Adipose tissue (tissue), 3 donors: Measurements from ENCODE around the gene FNBP1L. TPM values are rescaled to one million over a fixed set of nuclear protein-coding genes. Genes with fewer than 3 reads are reported as not detected.
"Not testable (repeated sequence)": the region's sequence is repeated elsewhere in the genome, so short reads cannot be mapped to it uniquely, and the experiment has no call there.

ENCODE experiments used
- H3K27ac ChIP-seq: one replicate; pipeline ENCODE4 v1.5.1; 2013; ENCODE audit warnings: low read depth, low read length
- WGBS, 3 donors: extraction: QIAGEN DNeasy Blood & Tissue Kit; methylation state at CpG; one replicate each; pipeline ENCODE4 v1.1.7; 2013; 5-methylcytosine and 5-hydroxymethylcytosine counted together
- polyA plus RNA-seq, 3 donors: library from polyadenylated mRNA; stranded (reverse); fragments of 200-250 nt; gene quantifications; one replicate each; pipeline ENCODE4 v1.2.3, GENCODE V29; 2013
- donor health status: healthy with polysubstance abuse.
- donor health status: Bipolar disorder and iron deficiency.
- donor health status: healthy.

Gene FNBP1L
- polyA plus RNA-seq, 3 donors: 11.5 to 13.6 (median 12.7) TPM

DNA sequence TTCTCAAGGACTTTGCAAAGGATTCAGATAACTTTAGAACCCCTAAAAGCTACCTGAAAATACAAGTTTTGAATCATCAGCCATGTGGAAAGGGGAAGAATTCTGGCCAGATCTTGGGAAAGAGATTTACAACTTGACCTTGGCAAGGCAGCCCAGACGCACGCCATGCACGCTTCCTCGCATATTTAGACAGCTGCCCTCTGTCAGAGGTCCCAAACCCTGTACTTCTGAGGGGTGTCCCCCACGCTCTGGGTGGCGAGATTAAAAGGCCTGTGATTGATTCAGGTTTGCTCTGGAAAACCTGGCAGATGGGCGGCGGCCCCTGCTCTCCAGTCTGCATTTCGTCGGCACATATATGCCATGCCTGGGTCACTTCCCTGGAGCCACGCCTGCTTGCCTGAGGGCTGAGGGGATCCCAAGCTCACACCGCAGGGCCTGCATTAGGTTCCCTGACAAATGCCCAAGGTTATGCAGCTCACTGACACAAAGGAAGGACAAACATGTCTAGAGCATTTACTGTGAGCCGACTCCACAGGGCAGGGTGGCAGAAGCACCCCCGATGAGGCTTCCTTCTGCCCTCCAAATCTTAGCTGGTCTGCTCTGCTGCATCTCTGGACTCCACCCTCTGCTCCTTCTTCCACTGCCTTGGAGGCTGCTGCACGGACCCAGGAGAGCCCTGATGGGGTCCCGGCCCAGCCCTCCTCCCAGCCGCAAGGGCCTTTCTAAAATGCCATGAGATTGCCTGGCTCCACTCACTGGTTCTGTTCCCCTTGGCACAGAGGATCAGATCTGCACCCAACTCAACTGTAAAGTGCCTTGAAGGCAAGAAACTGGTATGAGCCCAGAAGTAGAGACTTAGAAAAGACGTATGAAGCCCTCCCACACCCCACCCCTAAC, 129.9 kb downstream of the FNBP1L start:
- 58 to 84% (median 83%) methylated on average over 18 of the region's 18 CpGs for WGBS, 3 donors
- H3K27ac ChIP-seq: no peak overlapping the region

DNA sequence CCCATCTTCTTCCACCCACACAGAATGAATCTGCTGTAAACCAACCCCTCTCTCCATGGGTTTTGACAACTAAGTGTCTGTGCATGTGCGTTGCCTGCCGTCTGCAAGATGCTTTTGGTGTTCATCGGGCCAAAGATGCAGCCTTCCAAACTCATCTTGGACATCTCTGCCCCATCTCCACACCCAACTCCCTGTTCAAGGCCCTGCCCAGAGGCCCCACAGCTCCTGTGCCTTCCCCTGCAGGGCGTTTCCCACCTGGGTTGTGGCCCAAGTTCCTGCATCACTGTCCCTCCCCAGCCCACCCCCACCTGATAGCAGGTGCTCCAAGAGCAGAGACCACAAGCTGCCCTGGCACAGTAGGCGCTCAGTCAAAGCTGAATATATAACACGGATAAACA, 130.5 kb downstream of the FNBP1L start:
- WGBS, 3 donors: 95 to 97% (median 96%) methylated on average over 6 of the region's 6 CpGs
- H3K27ac ChIP-seq: no peak overlapping the region

DNA sequence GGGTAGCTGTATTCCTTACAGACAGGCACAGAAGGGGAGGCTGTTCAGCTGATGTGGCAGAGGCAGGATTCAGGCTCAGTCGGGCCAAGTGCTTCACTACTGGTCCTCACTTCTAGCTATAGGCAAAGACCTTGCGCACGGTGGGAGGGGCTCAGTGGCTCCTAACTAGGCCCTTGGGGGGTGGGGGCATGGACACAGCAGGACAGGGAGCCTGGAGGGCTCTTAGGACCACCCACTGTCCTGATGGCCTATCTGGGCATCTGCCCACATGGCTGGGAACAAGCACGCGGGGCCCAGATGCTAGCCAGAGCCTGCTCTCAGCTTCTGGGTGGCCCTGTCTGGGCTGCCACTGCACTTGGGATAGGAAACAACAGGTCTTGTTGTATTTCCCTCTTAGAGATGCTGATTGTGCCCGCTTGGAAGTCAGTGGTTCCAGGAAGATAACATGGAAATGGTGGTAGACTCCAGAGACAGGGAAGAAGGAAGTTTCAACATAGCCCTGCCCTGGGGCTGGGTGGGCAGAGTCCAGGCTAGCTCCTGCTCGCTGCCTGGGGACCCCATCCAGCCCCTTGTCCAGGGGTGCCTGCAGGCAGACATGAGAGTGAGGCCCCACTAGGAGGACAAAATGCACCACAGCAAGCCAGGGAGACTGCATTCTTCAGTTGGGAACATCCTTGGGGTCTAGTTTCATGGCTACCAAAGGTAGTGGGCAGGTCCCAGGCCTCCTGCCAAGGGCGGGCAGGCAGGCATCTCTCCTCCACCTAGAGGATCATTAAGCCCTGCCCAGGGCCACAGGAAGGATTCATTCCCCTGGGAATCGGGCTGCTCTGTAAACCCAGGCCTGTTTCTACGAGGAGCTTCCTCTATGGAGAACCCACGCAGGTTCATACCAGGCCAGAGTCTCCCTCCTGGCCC, 131.2 kb downstream of the FNBP1L start:
- H3K27ac ChIP-seq: no peak overlapping the region
- 91 to 93% (median 93%) methylated on average over 11 of the region's 11 CpGs for WGBS, 3 donors

DNA sequence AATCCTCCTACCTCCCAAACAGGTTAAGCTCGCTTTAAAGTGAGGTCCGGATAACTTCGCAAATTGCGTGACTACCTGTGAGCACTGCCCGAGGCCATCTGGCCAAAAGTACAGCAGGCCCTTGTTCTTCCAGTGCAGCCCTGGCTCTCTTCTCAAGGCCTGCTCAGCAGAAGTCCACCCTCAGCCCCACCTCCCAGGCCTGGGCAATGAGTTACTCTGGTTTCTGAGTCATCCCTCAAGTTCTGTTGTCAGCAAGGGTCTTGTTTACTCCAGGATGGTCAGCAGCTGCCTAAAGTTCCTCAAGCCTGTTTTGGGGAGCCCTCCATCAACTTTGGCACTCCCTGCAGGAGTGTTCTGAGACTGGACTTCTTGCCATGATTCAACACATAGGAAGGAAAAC, 132.0 kb downstream of the FNBP1L start:
- H3K27ac ChIP-seq: no peak overlapping the region
- 58 to 87% (median 74%) methylated on average over 5 of the region's 5 CpGs for WGBS, 3 donors

DNA sequence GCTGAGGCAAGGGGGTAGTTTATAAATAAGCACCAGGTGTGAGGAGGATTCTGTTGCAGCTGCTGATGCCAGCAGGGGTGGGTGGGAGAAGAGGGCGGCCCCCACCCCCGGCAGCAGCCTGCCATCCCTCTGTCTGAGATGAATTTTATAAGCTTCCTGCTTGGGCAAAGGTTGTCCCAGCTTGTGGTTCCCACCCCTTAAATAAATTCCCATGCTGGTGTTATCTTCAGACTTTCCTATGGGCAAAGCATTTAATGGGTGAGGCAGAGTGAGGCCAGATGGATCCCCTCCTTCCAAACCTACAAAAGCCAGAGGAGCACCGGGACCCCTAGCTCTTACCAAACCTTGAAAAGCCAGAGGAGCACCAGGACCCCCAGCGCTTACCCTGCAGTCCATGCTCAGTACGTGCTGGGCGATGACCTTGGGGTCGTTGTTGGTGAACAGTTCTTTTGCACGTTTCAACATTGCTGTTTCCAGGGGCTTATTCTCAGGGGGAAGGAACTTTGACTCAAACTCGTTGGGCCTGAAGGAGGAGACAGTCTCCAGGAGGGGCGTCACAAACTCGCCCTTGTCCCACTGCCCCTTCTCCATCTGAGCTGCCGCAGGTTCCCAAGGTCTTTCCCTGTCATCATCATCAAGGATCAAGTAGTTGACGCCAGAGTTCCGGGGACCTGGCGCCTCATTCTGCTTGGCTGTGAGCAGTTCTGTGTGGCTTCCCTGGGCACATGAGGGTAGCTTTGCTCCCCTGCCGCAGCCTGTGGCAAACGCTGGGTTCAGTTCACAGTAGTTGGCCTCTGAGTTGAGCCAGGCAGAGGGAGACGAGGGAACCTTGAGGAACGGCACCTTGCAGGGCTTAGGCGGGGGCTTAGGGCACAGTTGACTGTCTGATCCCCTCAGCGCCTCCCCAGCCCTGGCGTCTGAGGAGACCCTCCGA, 134.3 kb downstream of the FNBP1L start:
- WGBS, 3 donors: 80 to 91% (median 85%) methylated on average over 23 of the region's 23 CpGs
- H3K27ac ChIP-seq: no peak overlapping the region

DNA sequence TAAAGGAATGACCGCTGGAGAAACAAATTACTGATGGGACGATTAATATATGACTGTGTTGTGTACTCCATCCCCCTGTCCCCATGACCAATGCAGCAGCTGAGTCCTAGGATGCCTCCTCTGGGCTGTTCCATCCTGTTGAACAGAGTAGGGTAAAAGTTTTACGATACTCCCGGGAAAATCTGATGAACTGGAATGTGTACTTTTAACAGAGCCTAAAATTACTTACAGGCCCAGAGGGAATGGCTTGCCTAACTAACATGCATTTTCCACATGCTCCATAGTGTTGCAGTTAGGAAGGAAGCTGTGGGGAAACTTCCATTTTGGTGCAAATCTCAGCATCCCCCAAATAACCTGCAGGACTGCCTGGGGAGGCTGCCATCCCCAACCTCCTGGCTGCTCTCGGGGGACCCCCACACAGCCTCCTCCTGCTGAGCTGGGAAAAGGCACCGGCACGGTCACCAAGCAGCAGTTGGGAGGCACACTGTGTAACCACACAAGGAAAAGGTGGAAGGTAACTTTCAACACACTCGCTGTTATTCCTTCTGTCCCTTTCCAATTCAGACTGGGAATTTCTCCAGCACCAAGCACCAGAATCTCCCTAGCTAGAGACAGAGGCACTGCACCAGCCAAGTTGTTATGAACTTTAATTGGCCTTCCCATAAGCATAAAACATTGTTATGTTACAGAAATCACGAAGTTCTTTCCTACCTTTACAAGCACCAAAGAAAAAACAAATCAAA, 136.5 kb downstream of the FNBP1L start:
- H3K27ac ChIP-seq: peak overlapping the region; percentile 11
- WGBS, 3 donors: 24 to 61% (median 47%) methylated on average over 9 of the region's 9 CpGs

DNA sequence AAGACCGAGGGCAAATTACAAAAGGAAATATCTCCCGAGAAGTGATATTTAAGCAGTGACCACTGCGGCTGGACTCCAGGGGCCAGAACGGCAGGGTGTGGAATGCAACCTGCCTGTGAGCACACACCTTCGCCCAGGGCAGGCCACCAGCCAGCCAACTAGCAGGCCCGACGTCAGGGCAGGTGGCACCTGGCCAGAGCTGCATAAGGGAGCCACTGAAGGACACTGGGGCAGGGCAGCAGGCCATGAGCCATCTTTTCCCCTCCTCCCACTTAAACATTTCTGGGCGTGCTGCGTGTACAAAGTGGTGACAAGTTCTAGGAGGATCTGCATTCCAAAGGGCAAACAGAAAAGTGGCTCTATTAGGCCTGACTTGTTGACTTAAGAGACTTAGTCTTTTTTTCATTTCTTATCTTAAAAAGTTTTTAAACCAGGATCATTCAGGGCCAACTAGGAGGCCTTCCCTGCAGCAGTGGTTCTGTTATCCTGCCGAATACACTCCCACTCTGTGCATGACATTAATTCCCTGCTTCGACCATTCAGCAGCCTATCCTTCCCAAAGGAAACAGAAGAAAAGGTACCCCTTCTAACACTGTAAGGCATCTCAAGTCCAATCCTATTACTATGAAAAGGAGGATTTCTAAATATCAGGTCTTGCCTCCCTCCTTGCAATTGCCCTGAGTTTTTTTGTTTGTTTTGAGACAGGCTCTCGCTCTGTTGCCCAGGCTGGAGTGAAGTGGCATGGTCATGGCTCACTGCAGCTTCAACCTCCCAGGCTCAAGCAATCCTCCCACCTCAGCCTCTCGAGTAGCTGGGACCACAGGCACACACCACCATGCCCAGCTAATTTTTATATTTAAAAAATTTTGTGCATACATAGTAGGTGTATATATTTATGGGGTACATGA, 137.4 kb downstream of the FNBP1L start:
- 28 to 64% (median 53%) methylated on average over 13 of the region's 13 CpGs for WGBS, 3 donors
- no peak overlapping the region for H3K27ac ChIP-seq

DNA sequence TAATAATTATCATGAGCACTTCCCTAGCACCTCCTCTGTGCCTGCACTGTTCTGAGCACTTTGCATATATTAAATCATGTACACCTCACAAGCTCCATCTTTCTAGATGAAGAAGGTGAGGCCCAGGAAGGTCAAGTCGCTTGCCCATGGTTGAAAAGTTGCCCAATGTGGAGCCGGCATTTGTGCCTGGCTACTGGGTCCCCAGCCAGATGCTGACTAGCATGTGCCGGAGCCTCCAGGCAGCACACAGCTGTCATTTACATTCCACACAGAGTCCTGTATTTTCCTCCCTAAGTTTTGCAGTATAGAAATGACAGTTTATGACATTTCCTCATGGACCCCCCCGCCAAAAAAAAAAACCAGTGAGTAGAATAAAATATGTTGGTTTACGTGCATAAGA, 139.4 kb downstream of the FNBP1L start:
- H3K27ac ChIP-seq: no peak overlapping the region
- 83 to 90% (median 84%) methylated on average over 5 of the region's 5 CpGs for WGBS, 3 donors

DNA sequence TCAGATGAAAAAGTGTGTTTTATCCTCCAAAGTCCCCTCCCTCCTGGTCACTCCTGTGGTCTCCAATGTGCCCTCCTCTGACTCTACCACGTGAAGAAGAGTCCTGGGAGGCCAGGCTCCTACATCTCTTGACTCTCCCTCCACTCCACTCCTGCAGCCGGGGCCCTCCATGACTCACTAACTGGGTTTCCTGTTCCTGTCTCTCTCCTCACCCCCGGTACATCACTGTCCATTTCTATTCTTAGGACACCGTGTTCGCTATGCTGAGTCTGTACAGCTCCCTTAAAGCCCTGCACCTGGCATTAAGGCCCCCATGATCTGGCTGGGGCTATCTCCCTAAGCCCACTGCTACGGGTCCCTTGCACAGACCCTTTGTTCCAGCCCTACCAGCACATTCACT, 140.3 kb downstream of the FNBP1L start:
- WGBS, 3 donors: 39 to 78% (median 51%) methylated on average over 6 of the region's 6 CpGs
- H3K27ac ChIP-seq: no peak overlapping the region

DNA sequence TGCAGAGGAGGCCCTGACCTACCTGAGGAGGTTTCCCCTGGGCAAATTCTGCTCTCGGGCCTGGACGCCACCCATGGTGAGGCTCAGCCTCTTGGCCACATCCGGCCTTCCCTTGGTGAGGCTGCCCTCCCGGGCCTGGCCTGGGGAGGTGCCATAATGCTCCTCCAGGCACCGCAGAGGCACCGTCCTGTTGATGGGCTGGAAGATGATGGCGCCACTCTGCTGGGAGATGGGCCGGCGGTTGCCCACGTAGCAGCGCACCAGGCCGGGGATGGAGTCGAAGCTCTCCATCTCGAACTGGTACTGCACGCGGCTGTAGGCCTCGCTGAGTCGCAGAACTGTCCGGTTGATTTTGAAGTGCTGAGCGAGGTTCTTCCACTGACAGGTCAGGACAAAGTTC, 141.0 kb downstream of the FNBP1L start:
- no peak overlapping the region for H3K27ac ChIP-seq
- WGBS, 3 donors: 96 to 99% (median 97%) methylated on average over 20 of the region's 20 CpGs

DNA sequence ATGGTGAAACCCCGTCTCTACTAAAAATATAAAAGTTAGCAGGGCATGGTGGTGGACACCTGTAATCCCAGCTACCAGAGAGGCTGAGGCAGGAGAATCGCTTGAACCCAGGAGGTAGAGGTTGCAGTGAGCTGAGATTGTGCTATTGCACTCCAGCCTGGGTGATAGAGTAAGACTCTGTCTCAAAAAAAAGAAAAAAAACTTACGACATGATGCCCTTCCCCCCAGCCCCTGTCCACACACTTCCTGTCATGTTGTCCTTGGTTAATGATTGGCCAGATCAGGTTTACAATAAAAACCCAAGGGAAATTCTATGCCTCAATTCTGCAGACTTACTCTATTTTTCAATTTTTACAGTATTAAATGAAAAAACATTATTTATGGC, 143.4 kb downstream of the FNBP1L start:
- not testable (repeated sequence) for H3K27ac ChIP-seq
- WGBS, 3 donors: 51 to 69% (median 68%) methylated on average over 3 of the region's 3 CpGs

DNA sequence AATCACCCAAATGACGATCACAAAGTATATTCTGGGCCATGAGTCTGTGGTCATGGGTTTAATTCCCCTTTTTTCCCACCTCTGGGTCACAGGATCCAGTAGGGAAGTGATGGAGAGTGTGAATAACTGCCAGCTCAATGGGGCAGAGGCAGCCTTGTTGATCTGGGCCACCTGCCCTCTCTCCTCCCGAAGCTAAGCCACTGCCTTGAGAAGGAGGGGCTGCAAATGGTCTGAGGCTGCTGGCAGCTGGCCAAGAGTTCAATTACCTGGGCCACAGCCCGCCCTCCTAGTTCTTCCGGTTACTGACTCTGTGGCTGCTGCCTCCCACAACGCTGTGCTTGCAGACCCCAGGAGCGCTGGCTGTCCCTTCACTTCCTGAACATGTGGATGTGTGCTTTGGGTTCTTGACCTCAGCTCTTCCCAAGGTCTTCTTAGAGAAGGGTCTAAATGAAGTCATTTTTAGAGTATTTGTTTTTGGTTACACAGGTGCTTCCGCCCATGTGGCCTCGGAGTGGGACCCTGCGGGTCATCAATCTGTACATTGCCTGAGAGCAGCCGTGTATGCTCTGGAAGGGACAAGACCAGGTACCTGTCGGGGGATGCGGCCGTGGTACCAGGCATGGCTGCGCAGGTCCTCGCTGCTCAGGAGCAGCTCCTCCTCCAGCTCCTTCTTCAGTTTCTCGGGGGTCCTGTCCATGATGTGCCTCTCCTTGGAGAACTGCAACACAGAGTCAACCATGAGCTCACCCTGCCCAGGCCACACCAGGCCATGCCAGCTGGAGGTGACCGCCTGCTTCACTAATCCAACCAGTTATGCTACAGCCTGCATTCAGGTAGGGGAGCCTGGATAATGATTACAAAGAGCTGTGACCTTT, 144.0 kb downstream of the FNBP1L start:
- 33 to 62% (median 61%) methylated on average over 17 of the region's 17 CpGs for WGBS, 3 donors
- no peak overlapping the region for H3K27ac ChIP-seq

DNA sequence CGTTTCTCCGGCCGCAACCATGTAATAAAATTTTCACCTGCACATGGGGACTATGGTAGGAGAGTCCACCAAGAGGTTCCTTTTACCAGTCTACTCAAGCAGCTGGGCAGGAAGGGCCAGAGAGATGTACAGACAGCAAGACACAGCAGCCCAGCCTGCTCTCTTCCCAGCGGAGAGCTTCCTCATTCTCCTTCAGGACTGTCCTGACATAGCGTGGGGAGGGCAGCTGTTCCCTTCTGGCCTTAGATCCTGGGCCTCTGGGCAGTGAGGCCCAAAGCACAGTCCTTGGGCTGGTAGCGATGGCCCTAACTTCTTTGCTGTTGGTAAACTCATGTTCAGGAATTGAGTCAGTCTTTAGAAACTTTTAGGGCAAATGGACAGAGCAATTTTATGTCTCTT, 144.6 kb downstream of the FNBP1L start:
- H3K27ac ChIP-seq: no peak overlapping the region
- WGBS, 3 donors: 37 to 89% (median 79%) methylated on average over 6 of the region's 6 CpGs

DNA sequence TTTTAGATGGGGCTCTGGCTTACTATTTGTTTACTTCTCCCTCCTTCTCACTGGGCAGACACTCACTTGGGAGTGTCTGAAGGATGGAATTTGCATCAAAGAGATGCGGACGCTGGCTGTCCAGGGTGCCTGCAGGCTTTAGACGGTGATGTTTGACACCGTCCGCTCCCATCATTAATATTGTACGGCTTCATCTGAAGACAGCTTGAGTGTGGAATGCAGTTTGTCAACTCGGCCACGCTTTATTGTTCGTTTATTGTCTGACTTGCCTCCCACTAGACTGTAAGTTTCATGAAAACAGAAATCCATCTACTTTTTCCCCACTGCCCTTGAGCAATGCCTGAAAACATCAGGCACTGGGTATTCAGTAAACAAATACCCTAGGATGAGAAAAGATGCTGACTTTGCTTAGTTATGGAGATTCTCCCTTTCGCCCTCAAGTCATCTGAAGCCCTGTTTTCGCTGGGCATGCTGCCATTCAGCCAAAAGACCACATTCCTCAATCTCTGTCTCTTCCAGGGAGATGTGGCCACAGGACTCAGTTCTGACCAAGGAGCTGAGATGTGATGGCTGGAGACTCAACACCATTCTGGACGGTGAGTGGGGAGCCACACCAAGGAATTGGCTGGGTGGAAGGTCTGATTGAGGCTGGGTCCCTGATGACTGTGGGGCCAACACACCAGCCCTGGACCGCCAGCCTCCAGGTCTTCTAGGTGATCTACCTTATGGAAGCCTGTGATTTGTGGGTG, 146.1 kb downstream of the FNBP1L start:
- no peak overlapping the region for H3K27ac ChIP-seq
- 77 to 84% (median 80%) methylated on average over 13 of the region's 13 CpGs for WGBS, 3 donors

DNA sequence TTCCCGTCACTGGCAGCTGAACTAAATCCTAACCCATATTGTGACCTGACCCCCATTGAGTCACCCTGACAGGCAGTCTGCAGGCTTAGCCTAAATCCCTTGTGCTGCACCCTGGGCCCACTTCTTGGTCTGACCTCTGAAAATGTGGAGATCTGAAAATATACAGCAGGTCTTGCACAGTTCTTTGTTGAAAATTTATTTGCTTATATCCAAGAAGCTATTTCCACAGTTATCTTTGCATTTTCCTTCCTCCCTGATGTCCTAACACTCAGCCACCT, 146.6 kb downstream of the FNBP1L start:
- 84 to 92% (median 88%) methylated on average over 1 of the region's 1 CpG for WGBS, 3 donors
- H3K27ac ChIP-seq: no peak overlapping the region
